OCI-LY3 (cell line): Measurements from ENCODE around the gene SLC4A4.

Experiments used
- H2AFZ ChIP-seq: fragments of 200-600, 300-600 bp; shearing (Covaris generic); 2 replicates; pipeline ENCODE4 v1.6.0; 2014; ENCODE audit warnings: antibody characterized with exemption, low read depth, low read length
- H3K27ac ChIP-seq: fragments of 200-600, 300-600 bp; sonication (generic); 2 replicates; pipeline ENCODE4 v1.5.1; 2014; ENCODE audit warnings: mild to moderate bottlenecking, low read length, moderate library complexity, mixed read lengths
- H3K27me3 ChIP-seq: fragments of 200-600, 300-600 bp; sonication (generic); 2 replicates; pipeline ENCODE4 v1.6.1; 2014; ENCODE audit warnings: low read depth, low read length, mixed read lengths
- H3K36me3 ChIP-seq: fragments of 200-600, 300-600 bp; sonication (generic); replicated peaks from 2 replicates; pipeline ENCODE3; 2014; ENCODE audit warnings: low read depth, low read length, mixed read lengths
- H3K4me1 ChIP-seq: fragments of 300-600, 200-600 bp; sonication (generic); 2 replicates; pipeline ENCODE4 v1.6.1; 2014; ENCODE audit warnings: low read length, mixed read lengths
- H3K4me2 ChIP-seq: fragments of 200-600, 300-600 bp; sonication (generic); 2 replicates; pipeline ENCODE4 v1.6.1; 2014; ENCODE audit warnings: low read length, mixed read lengths
- H3K4me3 ChIP-seq: fragments of 300-600, 200-600 bp; sonication (generic); 2 replicates; pipeline ENCODE4 v1.5.1; 2014; ENCODE audit warnings: antibody characterized with exemption, mild to moderate bottlenecking, low read length, moderate library complexity
- H3K79me2 ChIP-seq: fragments of 300-600, 200-600 bp; shearing (Covaris generic); 2 replicates; pipeline ENCODE4 v1.6.1; 2014; ENCODE audit warnings: mild to moderate bottlenecking, low read length, mixed read lengths
- H3K9ac ChIP-seq: fragments of 300-600, 200-600 bp; shearing (Covaris generic); 2 replicates; pipeline ENCODE4 v1.6.0; 2014; ENCODE audit warnings: mild to moderate bottlenecking, low read length, moderate library complexity
- H3K9me3 ChIP-seq: fragments of 200-600, 300-600 bp; shearing (Covaris generic); 2 replicates; pipeline ENCODE4 v1.6.1; 2014; ENCODE audit warnings: low read length, mixed read lengths; ENCODE audit not compliant: insufficient read depth
- H4K20me1 ChIP-seq: fragments of 200-600, 300-600 bp; sonication (generic); 2 replicates; pipeline ENCODE4 v1.6.1; 2016; ENCODE audit warnings: low read length, mixed read lengths; ENCODE audit not compliant: insufficient read depth
- EZH2phosphoT487 ChIP-seq: fragments of 200-600 bp; shearing (Covaris generic); IDR thresholded peaks from 2 replicates; pipeline ENCODE4 v1.6.1; 2018; ENCODE audit warnings: antibody characterized with exemption, mixed run types, low read depth
- TF ChIP-seq, protein P1 (sequence below): fragments of 200-600, 300-600 bp; sonication (generic); IDR thresholded peaks from 2 replicates; pipeline ENCODE4 v1.5.1; 2014; ENCODE audit warnings: antibody characterized with exemption, low read length, low read depth

SLC4A4 gene

DNA sequence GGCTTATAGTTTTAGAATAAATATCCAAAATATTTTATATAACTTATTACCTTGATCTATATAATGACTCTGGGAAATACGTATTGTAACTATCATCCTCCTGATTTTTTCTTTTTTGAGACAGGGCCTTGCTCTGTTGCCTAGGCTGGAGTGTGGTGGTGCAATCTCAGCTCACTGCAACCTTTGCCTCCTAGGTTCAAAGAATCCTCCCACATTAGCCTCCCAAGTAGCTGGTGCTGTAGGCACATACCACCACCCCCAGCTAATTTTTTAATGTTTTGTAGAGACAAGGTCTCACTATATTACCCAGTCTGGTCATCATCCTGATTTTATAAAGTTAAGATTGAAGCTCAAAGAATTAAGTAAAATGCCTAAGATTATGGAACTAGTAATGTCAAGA lies 193.6 kb downstream of the SLC4A4 start:
- no peaks in the 10 kb centered on the region for H3K36me3 ChIP-seq
- no peak overlapping the region for H3K9ac ChIP-seq
- no peaks in the 10 kb centered on the region for H3K9me3 ChIP-seq
- H2AFZ ChIP-seq, result no peak overlapping the region
- H3K4me1 ChIP-seq, result no peaks in the 10 kb centered on the region
- no peak overlapping the region for H3K4me2 ChIP-seq
- no peak overlapping the region for H3K4me3 ChIP-seq
- H4K20me1 ChIP-seq, result no peaks in the 10 kb centered on the region
- no peak for TF ChIP-seq EZH2phosphoT487
- TF ChIP-seq, protein P1, sequence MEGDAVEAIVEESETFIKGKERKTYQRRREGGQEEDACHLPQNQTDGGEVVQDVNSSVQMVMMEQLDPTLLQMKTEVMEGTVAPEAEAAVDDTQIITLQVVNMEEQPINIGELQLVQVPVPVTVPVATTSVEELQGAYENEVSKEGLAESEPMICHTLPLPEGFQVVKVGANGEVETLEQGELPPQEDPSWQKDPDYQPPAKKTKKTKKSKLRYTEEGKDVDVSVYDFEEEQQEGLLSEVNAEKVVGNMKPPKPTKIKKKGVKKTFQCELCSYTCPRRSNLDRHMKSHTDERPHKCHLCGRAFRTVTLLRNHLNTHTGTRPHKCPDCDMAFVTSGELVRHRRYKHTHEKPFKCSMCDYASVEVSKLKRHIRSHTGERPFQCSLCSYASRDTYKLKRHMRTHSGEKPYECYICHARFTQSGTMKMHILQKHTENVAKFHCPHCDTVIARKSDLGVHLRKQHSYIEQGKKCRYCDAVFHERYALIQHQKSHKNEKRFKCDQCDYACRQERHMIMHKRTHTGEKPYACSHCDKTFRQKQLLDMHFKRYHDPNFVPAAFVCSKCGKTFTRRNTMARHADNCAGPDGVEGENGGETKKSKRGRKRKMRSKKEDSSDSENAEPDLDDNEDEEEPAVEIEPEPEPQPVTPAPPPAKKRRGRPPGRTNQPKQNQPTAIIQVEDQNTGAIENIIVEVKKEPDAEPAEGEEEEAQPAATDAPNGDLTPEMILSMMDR, result no peak
- H3K27ac ChIP-seq, result no peak overlapping the region
- H3K27me3 ChIP-seq, result no peaks in the 10 kb centered on the region
- no peaks in the 10 kb centered on the region for H3K79me2 ChIP-seq

DNA sequence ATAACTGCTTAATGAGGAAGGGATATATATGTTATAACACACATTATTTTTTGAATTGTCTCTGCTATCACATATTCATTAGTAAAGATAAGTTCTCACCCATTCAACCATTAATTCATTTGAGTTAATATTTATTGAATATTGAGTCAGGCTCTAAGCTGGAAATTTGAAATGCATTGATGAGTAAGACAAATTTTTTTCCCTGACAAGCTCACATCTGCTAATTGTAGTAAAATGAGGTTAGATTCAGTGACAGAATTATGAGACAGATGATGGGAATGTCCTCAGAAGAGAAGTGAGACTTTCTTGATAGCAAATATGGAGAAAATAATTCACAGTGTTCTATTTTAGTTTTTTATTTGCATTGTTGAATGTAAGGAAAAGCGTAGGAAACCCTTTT lies 194.3 kb downstream of the SLC4A4 start:
- H3K9ac ChIP-seq, result no peak overlapping the region
- no peak overlapping the region for H3K4me3 ChIP-seq
- no peak overlapping the region for H3K27ac ChIP-seq
- no peaks in the 10 kb centered on the region for H3K36me3 ChIP-seq
- H3K79me2 ChIP-seq, result no peaks in the 10 kb centered on the region
- no peaks in the 10 kb centered on the region for H3K27me3 ChIP-seq
- no peaks in the 10 kb centered on the region for H4K20me1 ChIP-seq
- H3K4me1 ChIP-seq, result no peaks in the 10 kb centered on the region
- no peak overlapping the region for H2AFZ ChIP-seq
- no peak for TF ChIP-seq EZH2phosphoT487
- TF ChIP-seq, protein P1, result no peak
- H3K4me2 ChIP-seq, result no peak overlapping the region
- H3K9me3 ChIP-seq, result no peaks in the 10 kb centered on the region

DNA sequence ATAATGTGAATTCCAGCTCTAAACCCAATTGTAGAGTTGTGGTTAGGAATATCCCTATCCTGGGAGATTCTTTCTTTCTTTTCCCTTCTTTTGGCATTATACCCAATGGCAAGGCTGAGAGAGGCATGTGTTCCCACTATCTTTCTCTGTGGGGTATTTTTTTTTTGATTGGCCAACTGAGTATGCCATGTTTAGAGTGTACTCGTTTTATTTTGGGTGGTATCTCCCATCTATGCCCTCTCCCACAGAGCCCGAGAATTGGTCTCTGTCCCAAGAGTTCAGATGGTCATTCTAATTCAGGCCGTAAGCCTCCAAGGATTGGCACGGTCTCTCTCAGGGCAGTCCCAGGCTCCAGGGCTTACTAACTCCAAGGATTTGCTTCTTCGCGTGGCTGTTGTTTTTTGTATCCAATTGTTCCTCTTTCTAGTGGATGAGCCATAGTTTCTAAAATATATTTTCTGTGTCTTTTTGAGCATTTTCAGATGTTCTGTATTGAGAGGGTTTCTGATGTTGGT lies 198.8 kb downstream of the SLC4A4 start:
- Histone ChIP-seq H3K9me3 (no peaks in the 10 kb centered on the region), H3K36me3 (no peaks in the 10 kb centered on the region), H3K4me2 (no peak overlapping the region), H3K4me1 (no peaks in the 10 kb centered on the region), H3K27ac (no peak overlapping the region), H3K79me2 (no peaks in the 10 kb centered on the region), H4K20me1 (no peaks in the 10 kb centered on the region), H3K9ac (no peak overlapping the region), H3K4me3 (no peak overlapping the region), H3K27me3 (no peaks in the 10 kb centered on the region), H2AFZ (no peak overlapping the region)
- TF ChIP-seq EZH2phosphoT487, result no peak
- TF ChIP-seq, protein P1, result no peak

DNA sequence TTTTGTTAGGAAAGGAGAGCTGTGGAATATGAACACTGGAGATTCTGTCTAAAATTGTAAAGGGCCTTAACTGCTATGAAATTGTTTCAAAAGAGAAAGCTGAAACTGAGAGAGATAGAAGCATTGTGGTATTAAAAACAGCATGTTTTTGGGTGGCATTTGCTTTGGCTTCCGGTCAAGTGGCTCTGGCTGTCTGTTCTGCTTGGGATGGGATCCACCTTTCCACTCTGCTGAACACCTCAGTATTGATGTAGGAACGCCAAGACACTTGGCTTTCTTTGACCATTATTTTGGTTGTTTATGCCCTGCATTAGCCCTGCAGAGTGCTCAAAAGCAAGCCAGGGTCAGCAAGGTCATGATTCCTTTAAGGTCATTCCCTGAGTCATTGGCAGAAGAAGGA lies 199.7 kb downstream of the SLC4A4 start:
- Histone ChIP-seq H3K4me3 (no peak overlapping the region), H3K79me2 (no peaks in the 10 kb centered on the region), H3K27ac (no peak overlapping the region), H3K4me2 (no peak overlapping the region), H2AFZ (no peak overlapping the region), H3K9ac (no peak overlapping the region), H4K20me1 (no peaks in the 10 kb centered on the region), H3K4me1 (no peaks in the 10 kb centered on the region), H3K27me3 (no peaks in the 10 kb centered on the region), H3K36me3 (no peaks in the 10 kb centered on the region), H3K9me3 (no peaks in the 10 kb centered on the region)
- TF ChIP-seq, protein P1, result no peak
- TF ChIP-seq EZH2phosphoT487, result no peak
